ENCODE measurements around the gene PTEN. TPM values are rescaled to one million over a fixed set of nuclear protein-coding genes. Genes with fewer than 3 reads are reported as not detected.

Gene PTEN
- total and polyA plus RNA-seq, 2 experiments from 2014 or later, result 30.4 to 66.1 TPM

DNA sequence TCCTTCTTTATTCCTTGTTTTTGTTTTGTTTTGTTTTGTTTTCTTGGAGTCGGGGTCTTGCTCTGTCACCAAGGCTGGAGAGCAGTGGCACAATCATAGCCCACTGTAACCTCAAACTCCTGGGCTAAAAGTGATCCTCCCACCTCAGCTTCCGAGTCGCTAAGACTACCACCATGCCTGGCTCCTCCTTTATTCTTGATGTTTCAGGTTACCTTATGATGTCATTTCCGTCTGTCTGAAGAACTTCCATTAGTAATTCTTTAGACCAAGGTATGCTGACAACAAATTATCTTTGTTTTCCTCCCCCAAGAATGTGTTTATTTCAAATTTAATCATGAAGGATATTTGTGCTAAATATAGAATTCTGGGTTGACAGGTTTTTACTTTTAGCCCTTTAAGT is 27.3 kb upstream of the PTEN start:
- TF ChIP-seq, protein P1, sequence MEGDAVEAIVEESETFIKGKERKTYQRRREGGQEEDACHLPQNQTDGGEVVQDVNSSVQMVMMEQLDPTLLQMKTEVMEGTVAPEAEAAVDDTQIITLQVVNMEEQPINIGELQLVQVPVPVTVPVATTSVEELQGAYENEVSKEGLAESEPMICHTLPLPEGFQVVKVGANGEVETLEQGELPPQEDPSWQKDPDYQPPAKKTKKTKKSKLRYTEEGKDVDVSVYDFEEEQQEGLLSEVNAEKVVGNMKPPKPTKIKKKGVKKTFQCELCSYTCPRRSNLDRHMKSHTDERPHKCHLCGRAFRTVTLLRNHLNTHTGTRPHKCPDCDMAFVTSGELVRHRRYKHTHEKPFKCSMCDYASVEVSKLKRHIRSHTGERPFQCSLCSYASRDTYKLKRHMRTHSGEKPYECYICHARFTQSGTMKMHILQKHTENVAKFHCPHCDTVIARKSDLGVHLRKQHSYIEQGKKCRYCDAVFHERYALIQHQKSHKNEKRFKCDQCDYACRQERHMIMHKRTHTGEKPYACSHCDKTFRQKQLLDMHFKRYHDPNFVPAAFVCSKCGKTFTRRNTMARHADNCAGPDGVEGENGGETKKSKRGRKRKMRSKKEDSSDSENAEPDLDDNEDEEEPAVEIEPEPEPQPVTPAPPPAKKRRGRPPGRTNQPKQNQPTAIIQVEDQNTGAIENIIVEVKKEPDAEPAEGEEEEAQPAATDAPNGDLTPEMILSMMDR (IDR thresholded peaks at IDR 0.05; ENCODE audit: low read depth, low read length), result no peak
- Histone ChIP-seq H3K4me1 (ENCODE audit: low read depth) (no peaks in the 10 kb centered on the region), H3K4me3 (no peak overlapping the region), H3K9me3 (ENCODE audit: low read depth) (no peaks in the 10 kb centered on the region), H3K36me3 (no peaks in the 10 kb centered on the region), H3K27ac (no peak overlapping the region), H3K27me3 (no peaks in the 10 kb centered on the region)
- no peak for DNase-seq (ENCODE audit: low read depth in 1 of 2, low spot score in 1 of 2)

DNA sequence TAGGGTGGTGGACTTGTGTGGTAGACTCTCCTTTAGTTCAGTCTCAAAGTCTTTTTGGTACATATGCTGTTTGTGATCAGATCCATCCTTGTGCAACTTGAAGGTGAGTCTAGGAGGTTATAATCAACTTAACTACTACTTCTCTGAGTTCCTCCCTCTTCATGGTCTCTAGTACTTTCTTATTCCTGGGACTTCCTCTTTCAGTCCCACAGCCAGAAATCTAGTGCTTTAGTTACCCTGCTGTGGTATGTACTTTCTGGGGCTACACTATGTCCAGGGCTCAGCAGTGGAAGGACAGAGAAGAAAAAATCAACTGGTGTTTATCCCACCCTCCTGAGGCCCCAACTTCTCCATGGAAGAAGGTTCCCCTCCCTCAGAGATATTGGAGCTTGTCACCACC is 26.0 kb upstream of the PTEN start:
- TF ChIP-seq, protein P1 (IDR thresholded peaks at IDR 0.05; ENCODE audit: low read depth, low read length), result no peak
- no peak for DNase-seq (ENCODE audit: low read depth in 1 of 2, low spot score in 1 of 2)
- Histone ChIP-seq H3K4me1 (ENCODE audit: low read depth) (no peaks in the 10 kb centered on the region), H3K27ac (no peak overlapping the region), H3K9me3 (ENCODE audit: low read depth) (no peaks in the 10 kb centered on the region), H3K4me3 (no peak overlapping the region), H3K27me3 (no peaks in the 10 kb centered on the region), H3K36me3 (no peaks in the 10 kb centered on the region)

DNA sequence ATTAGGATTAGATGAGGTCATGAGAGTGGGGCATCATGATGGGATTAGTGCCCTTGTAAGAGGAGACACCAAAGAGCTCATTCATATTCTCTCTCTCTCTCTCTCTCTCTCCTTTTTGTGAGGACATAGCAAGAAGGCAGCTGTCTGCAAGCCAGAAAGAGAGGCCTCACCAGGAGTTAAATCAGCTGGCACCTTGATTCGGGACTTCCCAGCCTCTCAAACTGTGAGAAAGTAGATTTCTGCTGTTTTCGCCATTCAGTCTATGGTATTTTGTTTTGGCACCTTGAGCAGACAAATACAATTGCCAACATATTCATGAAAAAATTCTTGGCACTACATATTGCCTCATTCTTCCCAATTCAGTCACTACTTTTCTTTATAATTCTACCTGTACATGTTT is 24.8 kb upstream of the PTEN start:
- no peaks in the 10 kb centered on the region for H3K27me3 ChIP-seq
- no peak overlapping the region for H3K27ac ChIP-seq
- H3K4me1 ChIP-seq (ENCODE audit: low read depth), result no peaks in the 10 kb centered on the region
- DNase-seq (ENCODE audit: low read depth in 1 of 2, low spot score in 1 of 2), result no peak
- no peak overlapping the region for H3K4me3 ChIP-seq
- TF ChIP-seq, protein P1 (IDR thresholded peaks at IDR 0.05; ENCODE audit: low read depth, low read length), result no peak
- no peaks in the 10 kb centered on the region for H3K9me3 ChIP-seq (ENCODE audit: low read depth)
- H3K36me3 ChIP-seq, result no peaks in the 10 kb centered on the region

DNA sequence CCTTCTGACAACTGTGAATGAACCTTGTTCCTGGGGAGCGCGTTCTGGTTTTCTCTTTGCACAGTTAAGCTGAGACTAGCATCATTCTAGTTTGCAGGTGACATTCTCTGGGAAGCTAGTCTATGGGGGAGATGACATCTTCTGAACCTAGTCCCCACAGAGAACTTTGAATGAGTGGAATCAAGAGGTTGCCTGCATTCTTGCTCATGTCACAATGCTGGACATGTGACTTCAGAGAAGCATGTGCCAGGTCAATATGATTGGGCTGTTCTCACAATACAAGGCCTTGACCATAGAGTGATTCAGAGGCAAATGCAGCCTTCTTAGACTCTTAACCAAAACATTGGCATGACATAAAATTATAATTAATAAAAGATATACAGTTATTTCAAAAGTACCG is 22.2 kb upstream of the PTEN start:
- no peaks in the 10 kb centered on the region for H3K27me3 ChIP-seq
- peaks cover 8% of the 10 kb centered on the region for H3K4me1 ChIP-seq (ENCODE audit: low read depth)
- no peaks in the 10 kb centered on the region for H3K9me3 ChIP-seq (ENCODE audit: low read depth)
- DNase-seq (ENCODE audit: low read depth in 1 of 2, low spot score in 1 of 2), result no peak
- H3K4me3 ChIP-seq, result no peak overlapping the region
- no peaks in the 10 kb centered on the region for H3K36me3 ChIP-seq
- no peak overlapping the region for H3K27ac ChIP-seq
- TF ChIP-seq, protein P1 (IDR thresholded peaks at IDR 0.05; ENCODE audit: low read depth, low read length), result no peak

DNA sequence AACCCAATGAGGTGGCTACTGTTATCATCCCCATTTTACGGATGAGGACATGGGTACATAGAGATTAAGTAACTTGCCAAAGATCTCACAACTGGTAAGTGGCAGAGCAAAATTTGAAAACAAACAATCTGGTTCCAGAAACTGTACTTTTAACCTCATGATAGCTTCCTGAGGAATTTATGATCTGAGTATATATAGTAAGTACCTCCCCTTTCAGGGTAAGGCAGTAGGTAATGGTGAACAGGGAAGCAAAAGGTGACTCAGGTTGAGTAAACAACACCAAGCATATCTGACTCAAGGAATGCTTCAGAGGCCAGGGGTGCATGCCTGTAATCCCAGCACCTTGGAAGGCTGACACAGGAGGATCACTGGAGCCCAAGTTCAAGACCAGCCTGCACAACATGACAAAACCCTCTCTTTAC is 21.2 kb upstream of the PTEN start:
- no peak overlapping the region for H3K27ac ChIP-seq
- TF ChIP-seq, protein P1 (IDR thresholded peaks at IDR 0.05; ENCODE audit: low read depth, low read length), result no peak
- no peaks in the 10 kb centered on the region for H3K9me3 ChIP-seq (ENCODE audit: low read depth)
- DNase-seq (ENCODE audit: low read depth in 1 of 2, low spot score in 1 of 2), result no peak
- no peaks in the 10 kb centered on the region for H3K27me3 ChIP-seq
- peaks cover 8% of the 10 kb centered on the region for H3K4me1 ChIP-seq (ENCODE audit: low read depth)
- no peaks in the 10 kb centered on the region for H3K36me3 ChIP-seq
- H3K4me3 ChIP-seq, result no peak overlapping the region
